SK-N-SH (cell line): Measurements from ENCODE around the gene TBC1D1. TPM values are rescaled to one million over a fixed set of nuclear protein-coding genes. Genes with fewer than 3 reads are reported as not detected.

ENCODE experiments used
- CTCF ChIA-PET: fragments of 300-600, 350-600 bp; formaldehyde crosslinking; extraction: SDS; loops from one replicate; lab custom pipeline; 2021; lab: Yijun Ruan, JAX
- POLR2A ChIA-PET: fragments of 350-600 bp; sonication (Branson Sonifier 250); formaldehyde crosslinking; extraction: SDS; loops from one replicate; lab custom pipeline; 2020; ENCODE audit warnings: antibody characterized with exemption, inconsistent platforms; lab: Yijun Ruan, JAX
- DNase-seq: peaks from one replicate; pipeline ENCODE4 v3.0.0; 2012
- H2AFZ ChIP-seq: fragments of 200-600 bp; sonication (generic); 2 replicates; pipeline ENCODE4 v1.8.1; 2016; ENCODE audit warnings: antibody characterized with exemption, mild to moderate bottlenecking, low read depth
- H3F3A ChIP-seq: fragments of 200-600 bp; sonication (generic); replicated peaks from 2 replicates; pipeline ENCODE3; 2016; ENCODE audit warnings: antibody characterized with exemption, mild to moderate bottlenecking; ENCODE audit not compliant: insufficient read depth
- H3K27ac ChIP-seq, 2 experiments: fragments of 200-500 bp in 1 of 2; fragments of 200-600 bp in 1 of 2; sonication (Bioruptor generic) in 1 of 2; sonication (generic), shearing (Covaris generic) in 1 of 2; 2 replicates each; pipeline versions ENCODE4 v1.5.1 to v1.6.1; 2014 to 2016; ENCODE audit warnings: low read depth in 2 of 2, inconsistent platforms in 1 of 2, low read length in 1 of 2, mild to moderate bottlenecking in 1 of 2, mixed read lengths in 1 of 2
- H3K27me3 ChIP-seq: fragments of 200-600 bp; sonication (generic), shearing (Covaris generic); 2 replicates; pipeline ENCODE4 v1.6.1; 2016; ENCODE audit warnings: mixed run types; ENCODE audit not compliant: insufficient read depth
- H3K36me3 ChIP-seq, 2 experiments: fragments of 200-500 bp in 1 of 2; fragments of 200-600 bp in 1 of 2; sonication (Bioruptor generic) in 1 of 2; sonication (generic) in 1 of 2; replicated peaks in 1 of 2; 2 replicates each; pipeline versions ENCODE3 to v1.5.1; 2014 to 2016; ENCODE audit warnings: low read length in 1 of 2, mild to moderate bottlenecking in 1 of 2; ENCODE audit not compliant: insufficient read depth in 2 of 2, control insufficient read depth in 1 of 2
- H3K4me1 ChIP-seq, 2 experiments: fragments of 200-500 bp in 1 of 2; fragments of 200-600 bp in 1 of 2; sonication (Bioruptor generic) in 1 of 2; sonication (generic), shearing (Covaris generic) in 1 of 2; 2 replicates each; pipeline versions ENCODE4 v1.5.1 to v1.6.1; 2014 to 2016; ENCODE audit warnings: low read depth in 1 of 2, low read length in 1 of 2, mixed run types in 1 of 2; ENCODE audit not compliant: insufficient read depth in 2 of 2, control insufficient read depth in 1 of 2
- H3K4me2 ChIP-seq: fragments of 200-600 bp; sonication (generic), shearing (Covaris generic); 2 replicates; pipeline ENCODE4 v1.6.1; 2017; ENCODE audit warnings: mixed run types
- H3K4me3 ChIP-seq, 2 experiments: fragments of 200-500 bp in 1 of 2; fragments of 200-600 bp in 1 of 2; sonication (Bioruptor generic) in 1 of 2; sonication (generic), shearing (Covaris generic) in 1 of 2; 2 replicates each; pipeline versions ENCODE4 v1.5.1 to v1.8.1; 2014 to 2016; ENCODE audit warnings: low read depth in 2 of 2, inconsistent platforms in 1 of 2, low read length in 1 of 2, mild to moderate bottlenecking in 1 of 2, mixed read lengths in 1 of 2, moderate library complexity in 1 of 2
- H3K79me2 ChIP-seq: fragments of 200-600 bp; sonication (generic); 2 replicates; pipeline ENCODE4 v1.8.1; 2017; ENCODE audit warnings: mild to moderate bottlenecking; ENCODE audit not compliant: insufficient read depth
- H3K9ac ChIP-seq: fragments of 200-600 bp; sonication (generic); 2 replicates; pipeline ENCODE4 v1.6.1; 2017; ENCODE audit warnings: mixed run types
- H3K9me2 ChIP-seq: fragments of 200-600 bp; sonication (generic); 2 replicates; pipeline ENCODE4 v1.6.1; 2017; ENCODE audit warnings: mixed run types
- H3K9me3 ChIP-seq: fragments of 200-600 bp; sonication (generic); 2 replicates; pipeline ENCODE4 v1.6.1; 2017; ENCODE audit warnings: mixed run types, mild to moderate bottlenecking, moderate library complexity
- H4K20me1 ChIP-seq: fragments of 200-600 bp; sonication (generic); 2 replicates; pipeline ENCODE4 v1.6.1; 2017; ENCODE audit warnings: mild to moderate bottlenecking, mixed run types; ENCODE audit not compliant: insufficient read depth
- CTCF ChIP-seq: fragments of 200-600 bp; sonication (generic); IDR thresholded peaks from 2 replicates; pipeline ENCODE4 v1.6.1; 2017; ENCODE audit warnings: antibody characterized with exemption, mild to moderate bottlenecking, moderate library complexity
- ELF1 ChIP-seq: IDR thresholded peaks from 2 replicates; pipeline ENCODE4 v1.4.0; 2012
- EP300 ChIP-seq, 2 experiments: IDR thresholded peaks; 2 replicates each; pipeline versions ENCODE4 v1.4.0 to v1.6.1; 2012; ENCODE audit warnings: borderline replicate concordance in 1 of 2, low read depth in 1 of 2, low read length in 1 of 2
- FOSL2 ChIP-seq: IDR thresholded peaks from 2 replicates; pipeline ENCODE4 v1.4.0; 2012; ENCODE audit warnings: low read depth, mild to moderate bottlenecking, moderate library complexity, borderline replicate concordance
- GABPA ChIP-seq: IDR thresholded peaks from 2 replicates; pipeline ENCODE4 v1.4.0; 2012; ENCODE audit warnings: low read depth, mild to moderate bottlenecking
- JUND ChIP-seq: IDR thresholded peaks from 2 replicates; pipeline ENCODE4 v1.4.0; 2012
- NFIC ChIP-seq: IDR thresholded peaks from 2 replicates; pipeline ENCODE4 v1.4.0; 2012; ENCODE audit warnings: borderline replicate concordance
- PBX3 ChIP-seq: IDR thresholded peaks from 2 replicates; pipeline ENCODE4; 2012
- POLR2AphosphoS5 ChIP-seq: IDR thresholded peaks from 2 replicates; pipeline ENCODE4 v1.6.1; 2012; ENCODE audit warnings: low read depth, low read length
- RAD21 ChIP-seq: IDR thresholded peaks from 2 replicates; pipeline ENCODE4 v1.6.1; 2012; ENCODE audit warnings: mild to moderate bottlenecking, low read length
- RCOR1 ChIP-seq: fragments of 150-350 bp; IDR thresholded peaks from 2 replicates; pipeline ENCODE4 v1.6.1; 2017; ENCODE audit warnings: antibody characterized with exemption, low read length
- RFX5 ChIP-seq: IDR thresholded peaks from 2 replicates; pipeline ENCODE4 v1.6.1; 2012; ENCODE audit warnings: mild to moderate bottlenecking, improper control_type of control experiment, low read length
- SMC3 ChIP-seq: IDR thresholded peaks from 2 replicates; pipeline ENCODE4 v1.6.1; 2012; ENCODE audit warnings: low read depth, low read length, improper control_type of control experiment
- TAF1 ChIP-seq: IDR thresholded peaks from 2 replicates; pipeline ENCODE4 v1.6.1; 2012; ENCODE audit warnings: low read depth, mild to moderate bottlenecking, low read length, moderate library complexity, borderline replicate concordance
- TCF12 ChIP-seq: IDR thresholded peaks from 2 replicates; pipeline ENCODE4 v1.4.0; 2012
- WGBS: methylation state at CpG from one replicate; pipeline ENCODE4 v1.1.6; 2017; ENCODE audit warnings: low lambda C conversion rate; 5-methylcytosine and 5-hydroxymethylcytosine counted together
- polyA plus RNA-seq, 3 experiments: library from polyadenylated mRNA; depleted of rRNA; stranded (reverse); fragments of >200 nt; gene quantifications; 2 replicates each; pipeline ENCODE4 v1.2.3, GENCODE V29; 2012
- TF ChIP-seq, protein P1 (sequence below): fragments of 150-350 bp; IDR thresholded peaks from 2 replicates; pipeline ENCODE4 v1.6.1; 2017; ENCODE audit warnings: antibody characterized with exemption, low read length, low read depth, borderline replicate concordance
- TF ChIP-seq, protein P2 (sequence below): fragments of 150-350 bp; IDR thresholded peaks from 2 replicates; pipeline ENCODE4 v1.6.1; 2016; ENCODE audit warnings: mild to moderate bottlenecking, low read depth, low read length

TBC1D1 gene
- polyA plus RNA-seq, 1 of the 3 experiments (the other 2 are of a cell fraction), result 29.8 TPM

GRCh38 chr4:38078590-38079421 is 187.9 kb downstream of the TBC1D1 start:
- ChIA-PET CTCF (interaction anchor here (0.6 to 1.5 kb wide), 3 partner anchors 16 to 133 kb away, joined by 3 to 4 read pairs (median 3); no protein-coding TSS in a partner anchor), POLR2A (no interaction called here)
- Histone ChIP-seq H3F3A (peaks cover 9% of the 10 kb centered on the region), H4K20me1 (no peaks in the 10 kb centered on the region), H3K27ac (peak overlapping the region; percentile 3 to 94; a peak in 3 of 4 replicates), H3K9me2 (no peaks in the 10 kb centered on the region), H3K9ac (peak overlapping the region; percentile 36; the same call in 1 of the 2 replicates), H3K4me2 (peak overlapping the region; percentile 54), H3K79me2 (no peaks in the 10 kb centered on the region), H3K36me3 (peaks cover 0 to 5% of the 10 kb centered on the region in 2 experiments), H3K4me1 (peaks cover 0 to 19% of the 10 kb centered on the region in 2 experiments; a peak in 2 of 4 replicates), H3K9me3 (no peaks in the 10 kb centered on the region), H3K27me3 (no peaks in the 10 kb centered on the region), H2AFZ (0 out of 2 replicates have a peak overlapping the region, but pooled peaks have one; percentile 28), H3K4me3 (no peak overlapping the region)
- 58% methylated on average over 7 of the region's 7 CpGs for WGBS
- DNase-seq, result no peak
- TF ChIP-seq RFX5 (no peak), PBX3 (peak; percentile 55; the same call in 1 of the 2 replicates), GABPA (no peak), JUND (peak; percentile 76), RCOR1 (no peak), EP300 (IDR thresholded peaks at IDR 0.05; ENCODE audit: borderline replicate concordance in 1 of 2, low read depth in 1 of 2, low read length in 1 of 2) (peak in 1 of 2 experiments; percentile 52; a peak in 1 of 4 replicates), CTCF (no peak), TAF1 (no peak), RAD21 (no peak), NFIC (peak; percentile 17; the same call in 1 of the 2 replicates), POLR2AphosphoS5 (0 out of 2 replicates have a peak, but pooled peaks have one; percentile 15), TCF12 (peak; percentile 73), SMC3 (no peak), FOSL2 (peak; percentile 66), ELF1 (no peak)
- TF ChIP-seq, protein P1, sequence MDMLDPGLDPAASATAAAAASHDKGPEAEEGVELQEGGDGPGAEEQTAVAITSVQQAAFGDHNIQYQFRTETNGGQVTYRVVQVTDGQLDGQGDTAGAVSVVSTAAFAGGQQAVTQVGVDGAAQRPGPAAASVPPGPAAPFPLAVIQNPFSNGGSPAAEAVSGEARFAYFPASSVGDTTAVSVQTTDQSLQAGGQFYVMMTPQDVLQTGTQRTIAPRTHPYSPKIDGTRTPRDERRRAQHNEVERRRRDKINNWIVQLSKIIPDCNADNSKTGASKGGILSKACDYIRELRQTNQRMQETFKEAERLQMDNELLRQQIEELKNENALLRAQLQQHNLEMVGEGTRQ, result no peak
- TF ChIP-seq, protein P2, sequence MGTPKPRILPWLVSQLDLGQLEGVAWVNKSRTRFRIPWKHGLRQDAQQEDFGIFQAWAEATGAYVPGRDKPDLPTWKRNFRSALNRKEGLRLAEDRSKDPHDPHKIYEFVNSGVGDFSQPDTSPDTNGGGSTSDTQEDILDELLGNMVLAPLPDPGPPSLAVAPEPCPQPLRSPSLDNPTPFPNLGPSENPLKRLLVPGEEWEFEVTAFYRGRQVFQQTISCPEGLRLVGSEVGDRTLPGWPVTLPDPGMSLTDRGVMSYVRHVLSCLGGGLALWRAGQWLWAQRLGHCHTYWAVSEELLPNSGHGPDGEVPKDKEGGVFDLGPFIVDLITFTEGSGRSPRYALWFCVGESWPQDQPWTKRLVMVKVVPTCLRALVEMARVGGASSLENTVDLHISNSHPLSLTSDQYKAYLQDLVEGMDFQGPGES, result no peak
